SK-N-SH treated with all-trans-retinoic acid at 6 μM for 48 hours (cell line): ENCODE results near the gene HOXA6.

Experiments used
- ATAC-seq: fragments of 200-7000 bp; cut with Tn5 transposase; 3 replicates; pipeline ENCODE4 v1.9.1; 2020; ENCODE audit warnings: mild to moderate bottlenecking, moderate library complexity
- ARNTL ChIP-seq: fragments of 450-650 bp; formaldehyde crosslinking; IDR thresholded peaks from 2 replicates; pipeline ENCODE4 v1.5.0; 2020; ENCODE audit warnings: low read depth, mild to moderate bottlenecking, moderate library complexity, borderline replicate concordance
- BACH2 ChIP-seq: fragments of 250-450 bp; sonication (Bioruptor Pico); IDR thresholded peaks from 2 replicates; pipeline ENCODE4 v1.9.0; 2021; ENCODE audit warnings: mild to moderate bottlenecking, borderline replicate concordance
- ISL1 ChIP-seq: fragments of 250-450 bp; sonication (Bioruptor Pico); IDR thresholded peaks from 2 replicates; pipeline ENCODE4 v2.1.2; 2022; ENCODE audit warnings: mild to moderate bottlenecking, moderate library complexity
- PPARA ChIP-seq: fragments of 250-450 bp; sonication (Bioruptor Pico); IDR thresholded peaks from 2 replicates; pipeline ENCODE4 v1.5.0; 2020; ENCODE audit warnings: mild to moderate bottlenecking, borderline replicate concordance
- RARB ChIP-seq: fragments of 250-450 bp; sonication (Bioruptor Pico); IDR thresholded peaks from 2 replicates; pipeline ENCODE4 v1.8.0; 2021; ENCODE audit warnings: mild to moderate bottlenecking, moderate library complexity
- ZFP30 ChIP-seq: fragments of 450-650 bp; formaldehyde crosslinking; IDR thresholded peaks from 2 replicates; pipeline ENCODE4 v1.5.0; 2022; ENCODE audit warnings: mild to moderate bottlenecking, moderate library complexity
- ZNF565 ChIP-seq: fragments of 450-650 bp; formaldehyde crosslinking; conservative IDR thresholded peaks from 2 replicates; pipeline ENCODE4 v1.5.0; 2020; ENCODE audit warnings: low read depth, mild to moderate bottlenecking, moderate library complexity
- ZNF8 ChIP-seq: fragments of 450-650 bp; formaldehyde crosslinking; IDR thresholded peaks from 2 replicates; pipeline ENCODE4 v1.5.0; 2020; ENCODE audit warnings: mild to moderate bottlenecking, moderate library complexity
- TF ChIP-seq, protein P1 (sequence below): fragments of 250-450 bp; sonication (Bioruptor Pico); IDR thresholded peaks from 2 replicates; pipeline ENCODE4 v1.8.0; 2021; ENCODE audit warnings: low read depth, mild to moderate bottlenecking, moderate library complexity, borderline replicate concordance
- TF ChIP-seq, protein P2 (sequence below): fragments of 250-450 bp; sonication (Bioruptor Pico); IDR thresholded peaks from 2 replicates; pipeline ENCODE4 v1.5.0; 2020; ENCODE audit warnings: mild to moderate bottlenecking, moderate library complexity

Gene HOXA6

DNA sequence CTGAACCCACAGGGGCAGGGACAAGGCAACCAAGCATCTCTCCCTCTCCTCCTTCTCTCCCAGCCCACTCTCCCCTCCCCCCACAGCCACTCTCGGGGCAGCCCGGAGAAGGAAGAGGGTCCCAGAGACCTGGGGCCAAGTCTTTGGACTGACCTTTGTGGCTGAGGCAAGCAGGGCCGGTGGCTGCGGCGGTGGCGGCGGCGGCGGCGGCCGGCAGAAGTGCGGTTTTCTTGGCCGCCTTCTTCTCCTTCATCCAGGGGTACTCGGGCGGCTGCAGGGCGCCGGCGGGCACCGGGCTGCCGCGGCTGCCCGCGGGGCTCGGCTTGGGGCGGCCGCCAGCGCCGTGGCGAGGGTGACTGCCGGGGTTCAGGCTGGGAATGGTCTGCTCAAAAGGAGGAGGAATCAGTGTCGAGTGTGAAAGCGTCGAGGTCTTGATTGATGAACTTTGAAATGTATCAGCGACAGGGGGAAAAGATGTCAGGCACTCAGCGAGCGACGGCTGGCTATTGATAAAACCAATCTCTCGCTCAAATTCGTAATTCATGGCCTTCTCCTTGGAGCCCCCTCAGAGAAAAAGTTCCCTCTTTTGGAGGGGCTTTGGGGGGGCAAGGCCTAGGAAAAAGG lies 45.5 kb downstream of the HOXA6 start:
- ATAC-seq = no peak

DNA sequence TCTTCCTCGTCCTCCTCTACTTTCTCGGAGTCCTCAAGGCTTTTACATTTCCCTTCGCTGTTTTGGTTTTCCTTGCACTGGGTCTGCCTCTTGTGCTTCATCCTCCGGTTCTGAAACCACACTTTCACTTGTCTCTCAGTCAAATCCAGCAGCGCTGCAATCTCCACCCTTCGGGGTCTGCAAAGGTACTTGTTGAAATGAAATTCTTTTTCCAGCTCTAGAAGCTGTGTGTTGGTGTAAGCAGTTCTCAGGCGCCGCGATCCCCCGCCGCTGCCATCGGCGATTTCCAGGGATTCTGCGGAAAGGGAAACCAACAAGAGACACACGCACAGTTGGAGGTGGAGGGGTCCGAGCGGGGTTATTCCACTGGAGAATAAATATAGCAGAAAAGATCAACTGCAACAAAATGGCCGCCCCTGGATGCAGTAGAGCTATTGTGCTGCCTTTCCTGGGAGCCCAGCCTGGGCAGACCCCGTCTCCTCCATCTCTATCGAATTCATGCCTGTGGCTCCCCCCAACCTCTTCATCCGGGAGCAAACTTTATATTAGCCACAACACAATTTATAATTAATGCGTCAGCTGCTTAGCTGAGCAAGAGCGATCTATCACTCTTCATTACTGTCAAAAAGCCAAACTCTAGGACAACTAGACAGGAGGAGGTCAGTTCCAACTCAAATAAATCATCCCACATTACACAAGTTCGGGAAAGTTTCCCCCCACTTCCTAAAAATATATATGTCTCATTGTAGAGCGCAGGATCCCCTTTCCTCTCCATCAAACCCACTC lies 46.2 kb downstream of the HOXA6 start:
- ATAC-seq = no peak
- TF ChIP-seq, protein P1, sequence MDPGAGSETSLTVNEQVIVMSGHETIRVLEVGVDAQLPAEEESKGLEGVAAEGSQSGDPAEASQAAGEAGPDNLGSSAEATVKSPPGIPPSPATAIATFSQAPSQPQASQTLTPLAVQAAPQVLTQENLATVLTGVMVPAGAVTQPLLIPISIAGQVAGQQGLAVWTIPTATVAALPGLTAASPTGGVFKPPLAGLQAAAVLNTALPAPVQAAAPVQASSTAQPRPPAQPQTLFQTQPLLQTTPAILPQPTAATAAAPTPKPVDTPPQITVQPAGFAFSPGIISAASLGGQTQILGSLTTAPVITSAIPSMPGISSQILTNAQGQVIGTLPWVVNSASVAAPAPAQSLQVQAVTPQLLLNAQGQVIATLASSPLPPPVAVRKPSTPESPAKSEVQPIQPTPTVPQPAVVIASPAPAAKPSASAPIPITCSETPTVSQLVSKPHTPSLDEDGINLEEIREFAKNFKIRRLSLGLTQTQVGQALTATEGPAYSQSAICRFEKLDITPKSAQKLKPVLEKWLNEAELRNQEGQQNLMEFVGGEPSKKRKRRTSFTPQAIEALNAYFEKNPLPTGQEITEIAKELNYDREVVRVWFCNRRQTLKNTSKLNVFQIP (CRISPR knock-in tag) = no peak
- TF ChIP-seq ZNF8 (CRISPR knock-in tag) = no peak
- TF ChIP-seq, protein P2, sequence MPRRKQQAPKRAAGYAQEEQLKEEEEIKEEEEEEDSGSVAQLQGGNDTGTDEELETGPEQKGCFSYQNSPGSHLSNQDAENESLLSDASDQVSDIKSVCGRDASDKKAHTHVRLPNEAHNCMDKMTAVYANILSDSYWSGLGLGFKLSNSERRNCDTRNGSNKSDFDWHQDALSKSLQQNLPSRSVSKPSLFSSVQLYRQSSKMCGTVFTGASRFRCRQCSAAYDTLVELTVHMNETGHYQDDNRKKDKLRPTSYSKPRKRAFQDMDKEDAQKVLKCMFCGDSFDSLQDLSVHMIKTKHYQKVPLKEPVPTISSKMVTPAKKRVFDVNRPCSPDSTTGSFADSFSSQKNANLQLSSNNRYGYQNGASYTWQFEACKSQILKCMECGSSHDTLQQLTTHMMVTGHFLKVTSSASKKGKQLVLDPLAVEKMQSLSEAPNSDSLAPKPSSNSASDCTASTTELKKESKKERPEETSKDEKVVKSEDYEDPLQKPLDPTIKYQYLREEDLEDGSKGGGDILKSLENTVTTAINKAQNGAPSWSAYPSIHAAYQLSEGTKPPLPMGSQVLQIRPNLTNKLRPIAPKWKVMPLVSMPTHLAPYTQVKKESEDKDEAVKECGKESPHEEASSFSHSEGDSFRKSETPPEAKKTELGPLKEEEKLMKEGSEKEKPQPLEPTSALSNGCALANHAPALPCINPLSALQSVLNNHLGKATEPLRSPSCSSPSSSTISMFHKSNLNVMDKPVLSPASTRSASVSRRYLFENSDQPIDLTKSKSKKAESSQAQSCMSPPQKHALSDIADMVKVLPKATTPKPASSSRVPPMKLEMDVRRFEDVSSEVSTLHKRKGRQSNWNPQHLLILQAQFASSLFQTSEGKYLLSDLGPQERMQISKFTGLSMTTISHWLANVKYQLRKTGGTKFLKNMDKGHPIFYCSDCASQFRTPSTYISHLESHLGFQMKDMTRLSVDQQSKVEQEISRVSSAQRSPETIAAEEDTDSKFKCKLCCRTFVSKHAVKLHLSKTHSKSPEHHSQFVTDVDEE (CRISPR knock-in tag) = no peak

More for the DNA sequence above, 45.5 kb downstream of the HOXA6 start:
- TF ChIP-seq, protein P2 (CRISPR knock-in tag) = no peak
- no peak for TF ChIP-seq BACH2 (CRISPR knock-in tag)
- no peak for TF ChIP-seq ZNF565 (CRISPR knock-in tag)

DNA sequence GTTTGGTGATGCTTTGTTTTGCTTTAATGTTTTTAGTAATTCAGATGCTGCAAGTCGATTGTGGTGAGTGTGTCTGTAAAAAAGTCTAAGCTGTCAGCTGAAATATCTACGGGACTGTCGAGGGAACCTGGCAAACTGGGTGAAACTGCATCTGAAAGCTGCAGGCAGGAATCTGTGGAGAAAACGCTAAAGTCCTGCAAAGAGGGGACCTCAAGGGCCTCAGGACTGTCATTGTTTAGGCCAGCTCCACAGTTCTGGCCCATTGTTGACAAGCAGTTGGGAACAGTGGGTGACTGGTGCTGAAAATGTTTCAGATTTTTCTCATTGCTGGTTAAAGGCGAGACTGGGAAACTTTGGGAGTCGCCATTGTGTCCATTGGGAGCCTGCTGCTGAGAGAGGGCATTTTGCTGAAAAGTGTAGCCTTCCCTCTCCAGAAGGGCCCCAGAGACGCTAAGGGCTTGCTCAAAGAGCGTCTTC lies 46.8 kb downstream of the HOXA6 start:
- TF ChIP-seq RARB (CRISPR knock-in tag) (no peak), ZFP30 (no peak), ZNF565 (CRISPR knock-in tag) (no peak), PPARA (CRISPR knock-in tag) (no peak), ARNTL (CRISPR knock-in tag) (no peak), BACH2 (CRISPR knock-in tag) (no peak), ISL1 (CRISPR knock-in tag) (no peak)
- TF ChIP-seq, protein P1 (CRISPR knock-in tag) = no peak
- TF ChIP-seq, protein P2 (CRISPR knock-in tag) = no peak
- ATAC-seq = no peak
